ENCODE measurements around the gene TEX36.

The TEX36 gene

DNA sequence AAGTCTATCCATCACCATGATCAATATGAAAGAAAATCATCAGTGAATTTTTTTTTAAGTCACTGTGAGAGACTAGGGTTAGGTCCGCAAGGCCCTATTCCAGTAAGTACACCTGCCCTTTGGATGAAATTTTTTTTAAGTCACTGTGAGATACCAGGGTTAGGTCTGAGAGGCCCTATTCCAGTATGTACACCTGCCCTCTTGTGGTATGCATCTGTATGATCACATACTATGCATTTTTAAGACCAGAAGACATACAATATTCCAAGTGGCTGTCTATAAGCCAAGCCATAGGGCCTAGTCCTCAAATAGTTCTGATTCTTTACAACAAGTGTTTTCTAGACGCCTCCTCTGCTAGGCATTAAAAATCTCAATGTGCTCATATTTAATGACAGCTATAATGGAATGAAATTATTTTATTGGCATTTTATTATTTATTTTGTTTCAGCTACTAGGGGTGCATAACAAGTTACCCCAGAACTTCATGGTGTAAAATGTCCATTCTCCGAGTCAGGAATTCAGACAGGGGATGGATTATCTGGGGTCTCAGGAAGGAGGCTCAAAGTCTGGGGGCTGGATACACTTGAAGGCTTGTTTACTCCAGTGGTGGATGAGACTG is 53.1 kb downstream of the TEX36 start:
- TF ChIP-seq, protein P1, sequence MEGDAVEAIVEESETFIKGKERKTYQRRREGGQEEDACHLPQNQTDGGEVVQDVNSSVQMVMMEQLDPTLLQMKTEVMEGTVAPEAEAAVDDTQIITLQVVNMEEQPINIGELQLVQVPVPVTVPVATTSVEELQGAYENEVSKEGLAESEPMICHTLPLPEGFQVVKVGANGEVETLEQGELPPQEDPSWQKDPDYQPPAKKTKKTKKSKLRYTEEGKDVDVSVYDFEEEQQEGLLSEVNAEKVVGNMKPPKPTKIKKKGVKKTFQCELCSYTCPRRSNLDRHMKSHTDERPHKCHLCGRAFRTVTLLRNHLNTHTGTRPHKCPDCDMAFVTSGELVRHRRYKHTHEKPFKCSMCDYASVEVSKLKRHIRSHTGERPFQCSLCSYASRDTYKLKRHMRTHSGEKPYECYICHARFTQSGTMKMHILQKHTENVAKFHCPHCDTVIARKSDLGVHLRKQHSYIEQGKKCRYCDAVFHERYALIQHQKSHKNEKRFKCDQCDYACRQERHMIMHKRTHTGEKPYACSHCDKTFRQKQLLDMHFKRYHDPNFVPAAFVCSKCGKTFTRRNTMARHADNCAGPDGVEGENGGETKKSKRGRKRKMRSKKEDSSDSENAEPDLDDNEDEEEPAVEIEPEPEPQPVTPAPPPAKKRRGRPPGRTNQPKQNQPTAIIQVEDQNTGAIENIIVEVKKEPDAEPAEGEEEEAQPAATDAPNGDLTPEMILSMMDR (IDR thresholded peaks at IDR 0.05; ENCODE audit: low read depth, low read length): peak; percentile 27
- DNase-seq (ENCODE audit: extremely low read depth, low read depth): no peak

DNA sequence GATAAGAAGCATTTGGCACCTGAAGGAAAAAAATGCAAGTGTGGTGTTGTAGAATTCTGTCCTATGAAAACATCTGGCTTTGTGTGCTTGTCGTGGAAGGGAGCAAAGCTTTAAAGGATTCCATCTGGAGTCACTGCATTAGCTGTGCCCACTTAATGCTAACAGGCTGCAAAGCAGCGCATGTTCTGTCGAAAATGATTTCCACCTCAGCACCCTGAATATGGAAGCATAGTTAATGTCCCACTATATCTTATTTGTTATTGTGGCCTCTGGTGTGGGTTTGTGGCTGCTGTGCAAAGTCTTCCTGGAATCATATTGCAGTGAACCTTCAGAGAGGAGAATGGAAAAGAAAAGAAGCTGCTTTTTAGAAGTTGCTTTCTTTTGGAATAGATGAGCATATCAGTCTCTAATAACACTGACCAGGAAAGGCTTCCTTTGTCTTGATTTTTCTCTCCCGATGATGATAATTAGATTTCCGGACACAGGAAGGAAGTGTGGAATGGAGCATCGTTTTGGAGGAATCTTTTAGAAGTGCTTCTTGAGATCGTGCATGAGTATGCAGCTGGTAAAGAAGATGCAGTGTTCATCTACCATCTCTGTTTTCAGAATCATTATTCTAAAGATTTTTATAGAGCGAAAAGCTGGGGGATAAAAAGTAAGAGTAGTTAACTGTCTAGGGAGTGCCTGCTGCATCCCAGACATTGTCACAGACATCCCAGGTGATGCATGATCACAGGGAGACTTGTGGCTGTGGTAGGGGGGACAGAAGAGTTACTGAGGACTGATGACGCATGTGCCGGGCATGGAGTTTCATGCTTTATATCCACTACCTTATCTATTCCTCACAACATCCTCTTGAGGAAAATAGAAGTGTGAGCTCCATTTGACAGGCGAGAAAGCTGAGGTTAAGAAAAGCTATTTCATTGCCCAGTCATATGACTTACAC is 54.6 kb downstream of the TEX36 start:
- no peak for DNase-seq (ENCODE audit: extremely low read depth, low read depth)
- TF ChIP-seq, protein P1 (IDR thresholded peaks at IDR 0.05; ENCODE audit: low read depth, low read length): no peak

DNA sequence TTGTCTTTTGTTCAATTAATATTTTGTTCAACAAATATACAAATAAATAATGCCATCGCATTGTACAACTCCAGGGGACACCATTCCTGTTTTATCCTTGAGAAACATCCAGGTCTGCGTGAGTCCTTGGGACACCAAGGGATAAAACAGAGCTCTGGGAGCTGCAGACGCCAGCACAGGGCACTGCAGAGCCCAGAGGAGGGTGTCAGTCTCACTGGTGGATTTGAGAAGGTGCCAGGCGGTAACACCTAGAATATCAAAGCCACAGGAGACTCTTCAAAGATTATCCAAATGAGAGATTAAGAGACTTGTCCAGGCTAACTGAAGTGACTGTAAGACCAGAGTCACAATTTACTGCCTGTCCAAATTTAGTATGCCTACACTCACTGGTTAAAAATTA is 55.3 kb downstream of the TEX36 start:
- TF ChIP-seq, protein P1 (IDR thresholded peaks at IDR 0.05; ENCODE audit: low read depth, low read length): no peak
- DNase-seq (ENCODE audit: extremely low read depth, low read depth): no peak

DNA sequence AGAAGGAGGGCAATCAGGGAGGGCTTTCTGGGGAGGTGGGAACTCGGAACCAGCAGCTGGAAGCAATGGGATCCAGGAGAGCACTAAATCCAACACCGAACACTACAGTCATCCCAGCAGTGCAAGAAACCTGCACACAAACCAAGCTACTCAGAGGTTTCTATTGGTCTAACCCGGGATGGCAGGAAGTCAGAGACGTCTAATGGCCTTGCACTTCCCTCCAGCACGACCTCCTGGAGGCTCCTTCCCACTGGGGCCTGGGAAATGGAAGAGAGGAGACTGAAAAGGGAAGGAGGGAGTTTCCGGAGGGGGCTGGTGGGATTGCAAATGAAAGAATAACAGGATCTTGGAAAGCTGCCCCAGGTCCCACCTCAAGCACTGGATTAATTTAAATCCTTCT is 56.3 kb downstream of the TEX36 start:
- TF ChIP-seq, protein P1 (IDR thresholded peaks at IDR 0.05; ENCODE audit: low read depth, low read length): no peak
- DNase-seq (ENCODE audit: extremely low read depth, low read depth): no peak

DNA sequence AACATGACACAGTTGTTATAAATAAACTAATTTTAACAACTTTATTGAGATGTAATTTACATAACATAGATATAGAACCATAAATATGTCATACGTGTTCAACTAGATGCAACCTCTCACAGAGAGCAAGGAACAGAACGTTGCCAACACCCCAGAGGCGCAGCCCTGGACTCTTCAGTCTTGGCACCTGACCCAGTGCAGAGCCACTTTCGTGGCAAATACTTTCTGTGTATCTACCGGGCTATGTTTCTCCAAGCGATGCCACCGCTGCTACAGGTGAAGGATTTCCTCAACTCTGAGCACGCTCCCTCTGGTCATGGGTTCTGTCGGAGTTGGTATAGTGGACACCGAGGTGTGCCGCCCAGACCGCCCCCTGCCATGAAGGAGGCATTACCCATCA is 57.4 kb downstream of the TEX36 start:
- TF ChIP-seq, protein P1 (IDR thresholded peaks at IDR 0.05; ENCODE audit: low read depth, low read length): no peak
- no peak for DNase-seq (ENCODE audit: extremely low read depth, low read depth)

DNA sequence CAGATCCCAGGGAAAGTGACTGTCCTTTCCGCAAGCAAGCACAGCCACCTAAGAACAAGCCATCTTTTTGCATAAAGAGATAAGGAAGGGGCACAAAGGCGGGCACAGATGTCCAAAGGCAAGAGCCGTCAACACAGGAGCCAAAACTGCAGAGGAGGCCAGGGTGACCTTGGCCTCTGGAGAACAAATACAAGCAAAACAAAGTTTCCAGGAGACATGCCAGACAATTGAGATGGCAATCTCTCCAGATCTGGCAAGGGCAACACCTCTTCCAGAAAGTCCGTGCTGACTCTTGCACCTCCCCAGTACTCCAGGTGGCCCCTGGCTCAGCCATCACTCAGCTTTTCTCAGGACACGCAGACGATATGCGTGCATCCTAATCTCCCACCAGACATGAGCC is 58.2 kb downstream of the TEX36 start:
- TF ChIP-seq, protein P1 (IDR thresholded peaks at IDR 0.05; ENCODE audit: low read depth, low read length): no peak
- no peak for DNase-seq (ENCODE audit: extremely low read depth, low read depth)

DNA sequence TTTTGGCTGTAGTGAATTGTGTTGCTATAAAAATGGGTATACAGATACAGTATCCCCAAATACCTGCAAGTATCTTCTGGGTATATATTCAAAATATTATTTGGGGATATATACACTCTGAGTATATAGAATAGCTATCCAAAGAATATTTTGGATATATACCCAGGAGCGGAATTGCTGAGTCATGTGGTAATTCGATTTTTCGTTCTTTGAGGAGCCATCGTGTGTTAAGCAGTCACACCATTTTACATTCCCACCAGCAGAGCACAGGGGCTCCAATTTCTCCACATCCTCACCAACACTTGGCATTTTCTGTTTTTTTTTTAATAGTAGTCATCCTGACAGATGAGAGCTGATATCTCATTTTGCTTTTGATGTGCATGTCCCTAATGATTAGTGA is 61.9 kb downstream of the TEX36 start:
- TF ChIP-seq, protein P1 (IDR thresholded peaks at IDR 0.05; ENCODE audit: low read depth, low read length): no peak
- no peak for DNase-seq (ENCODE audit: extremely low read depth, low read depth)

Data from AG09319 (cell line).